ENCODE measurements around the gene AHRR. TPM values are rescaled to one million over a fixed set of nuclear protein-coding genes. Genes with fewer than 3 reads are reported as not detected.

Gene AHRR
- total and polyA plus RNA-seq, 2 of the 4 experiments (the other 2 are of a cell fraction), result 15.6 to 37.1 TPM

DNA sequence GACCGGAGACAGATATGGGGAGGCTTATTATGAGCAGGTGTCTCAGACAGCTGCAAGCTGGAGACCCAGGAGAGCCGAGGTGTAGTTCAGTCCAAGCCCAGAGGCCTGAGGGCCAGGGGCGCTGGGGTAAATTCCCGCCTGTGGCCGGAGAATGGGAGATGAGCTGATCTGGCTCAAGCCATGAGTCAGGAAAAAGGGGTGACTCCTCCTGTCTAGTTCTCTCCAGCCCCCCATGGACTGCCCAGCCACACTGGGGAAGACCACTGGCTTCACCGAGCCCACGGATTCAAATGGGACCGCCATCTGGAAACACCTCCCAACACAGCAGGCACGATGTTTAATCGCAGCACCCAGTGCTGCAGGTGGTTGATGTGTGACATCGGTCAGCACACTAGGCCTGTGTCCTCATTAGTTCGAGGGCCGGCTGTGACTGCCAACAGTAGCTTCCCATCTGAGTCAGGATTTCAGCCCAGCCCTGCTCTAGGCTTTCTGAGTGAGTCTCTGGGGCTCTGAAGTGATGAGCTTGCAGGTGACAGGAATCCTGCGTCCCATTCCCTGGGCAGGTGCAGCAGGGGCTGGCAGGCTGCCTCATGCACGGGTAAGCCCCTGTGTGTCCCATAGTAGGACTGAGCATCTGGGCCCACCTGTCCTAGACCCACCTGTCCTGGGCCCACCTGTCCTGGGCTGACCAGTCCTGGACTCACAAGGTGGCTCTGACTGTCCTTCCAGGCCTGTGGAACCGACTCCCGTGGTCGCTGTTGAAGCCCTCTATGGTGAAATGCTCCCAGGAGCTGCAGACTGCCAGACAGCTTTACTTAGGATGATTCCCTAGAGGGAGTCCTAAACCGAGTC lies 49.7 kb downstream of the AHRR start:
- Histone ChIP-seq H3K27me3 (ENCODE audit: control insufficient read depth, insufficient read depth, low read length) (no peaks in the 10 kb centered on the region), H3K36me3 (ENCODE audit: control insufficient read depth, insufficient read depth, low read length) (peaks cover 34% of the 10 kb centered on the region), H3K56ac (ENCODE audit: extremely low read depth, insufficient read depth, low read length) (no peak overlapping the region), H4K91ac (ENCODE audit: insufficient read depth, low read depth, low read length) (peak overlapping the region; percentile 100), H4K8ac (ENCODE audit: low read depth in 2 of 2, low read length in 2 of 2) (peak overlapping the region; percentile 84 to 99; a peak in 2 of 4 replicates), H3K23ac (ENCODE audit: low read depth, low read length) (no peak overlapping the region), H2AK5ac (ENCODE audit: low read depth, low read length) (peak overlapping the region; percentile 99), H3K4ac (ENCODE audit: low read depth, low read length) (peak overlapping the region; percentile 95), H4K20me1 (ENCODE audit: insufficient read depth, low read length) (peaks cover 9% of the 10 kb centered on the region; the same call in 1 of the 2 replicates), H2BK120ac (ENCODE audit: low read depth, low read length) (peak overlapping the region; percentile 100), H3K9me1 (ENCODE audit: insufficient read depth, low read length) (peaks cover 35% of the 10 kb centered on the region), H4K5ac (ENCODE audit: low read depth, low read length) (peak overlapping the region; percentile 58), H3K79me1 (ENCODE audit: low read depth in 1 of 2, low read length in 2 of 2) (peaks cover 47 to 87% of the 10 kb centered on the region in 2 experiments), H3K9me3 (ENCODE audit: control insufficient read depth, insufficient read depth, low read length) (no peaks in the 10 kb centered on the region), H2BK5ac (ENCODE audit: low read depth, low read length, poor library complexity, severe bottlenecking) (peak overlapping the region; percentile 97), H2AFZ (replicated peaks; ENCODE audit: low read length, poor library complexity) (no peak overlapping the region), H3K9ac (ENCODE audit: low read depth, low read length) (no peak overlapping the region), H2BK15ac (ENCODE audit: low read depth, low read length) (peak overlapping the region; percentile 31; the same call in 2 of the 3 replicates), H3K4me3 (ENCODE audit: insufficient read depth, low read depth, low read length) (no peak overlapping the region), H2BK20ac (ENCODE audit: low read depth, low read length) (peak overlapping the region; percentile 70), H3K14ac (replicated peaks; ENCODE audit: low read depth, low read length) (peak overlapping the region; percentile 58), H3K27ac (ENCODE audit: insufficient read depth, low read length) (peak overlapping the region; percentile 84), H3K4me2 (ENCODE audit: low read depth, low read length) (no peak overlapping the region), H2AK9ac (replicated peaks; ENCODE audit: low read depth, low read length, poor library complexity) (peak overlapping the region; percentile 79), H3K4me1 (ENCODE audit: control insufficient read depth, insufficient read depth, low read length) (peaks cover 48% of the 10 kb centered on the region), H3K18ac (ENCODE audit: low read depth, low read length) (no peak overlapping the region)
- ChIA-PET CTCF (no interaction called here), POLR2A (ENCODE audit: unreplicated experiment) (no interaction called here)
- ATAC-seq (ENCODE audit: low read depth), result no peak
- intact Hi-C loops (cut with micrococcal nuclease) (no loop called here), dilution Hi-C loops (cut with HindIII; ENCODE audit: low sequenced_read_pairs, unreplicated experiment) (no loop called here), in situ Hi-C loops (cut with MboI; ENCODE audit: low sequenced_read_pairs) (no loop called here)
- no TSS peak for BruUV-seq (replicated peaks)
- no peak for DNase-seq
- WGBS, 2 experiments (ENCODE audit: extremely low coverage in 2 of 2, insufficient read length in 1 of 2), result 97% methylated on average over 6 of the region's 19 CpGs; no CpG with 5 or more reads in 1 of the 2 experiments
- TF ChIP-seq POLR2A (IDR thresholded peaks at IDR 0.05; ENCODE audit: low read depth, low read length), result no peak
- TF ChIP-seq ELK1 (IDR thresholded peaks at IDR 0.05; ENCODE audit: borderline replicate concordance, low read depth, low read length), result no peak
- no peak for TF ChIP-seq RCOR1 (IDR thresholded peaks at IDR 0.05; ENCODE audit: insufficient replicate concordance, low read length)
- no peak for TF ChIP-seq CHD1 (IDR thresholded peaks at IDR 0.05; ENCODE audit: low read depth, low read length)
- no peak for TF ChIP-seq NFE2L2 (IDR thresholded peaks at IDR 0.05; ENCODE audit: low read depth, low read length)
- no peak for TF ChIP-seq SMC3 (IDR thresholded peaks at IDR 0.05; ENCODE audit: low read depth, low read length)
- no peak for TF ChIP-seq BHLHE40 (IDR thresholded peaks at IDR 0.05; ENCODE audit: low read depth, low read length)
- no peak for TF ChIP-seq MAFK (IDR thresholded peaks at IDR 0.05; ENCODE audit: low read depth, low read length)
- TF ChIP-seq FOS (IDR thresholded peaks at IDR 0.05; ENCODE audit: low read depth, low read length), result no peak
- no peak for TF ChIP-seq RFX5 (IDR thresholded peaks at IDR 0.05; ENCODE audit: low read depth, low read length)
- TF ChIP-seq RAD21 (IDR thresholded peaks at IDR 0.05; ENCODE audit: low read length), result no peak
- no peak for TF ChIP-seq MXI1 (IDR thresholded peaks at IDR 0.05; ENCODE audit: borderline replicate concordance, low read depth, low read length)
- no peak for TF ChIP-seq USF2 (IDR thresholded peaks at IDR 0.05; ENCODE audit: low read depth, low read length)
- TF ChIP-seq MAZ (IDR thresholded peaks at IDR 0.05; ENCODE audit: borderline replicate concordance, low read depth, low read length), result no peak
- TF ChIP-seq CTCF (conservative IDR thresholded peaks at IDR 0.05; ENCODE audit: low read depth, low read length), result no peak
